HG02884 (cell line): ENCODE results near the gene LRRC74B.

Experiments used
- ATAC-seq: cut with Tn5 transposase; IDR thresholded peaks from one replicate; pipeline ENCODE4 v1.9.1; 2021; ENCODE audit warnings: mild to moderate bottlenecking, moderate library complexity; ENCODE audit not compliant: unreplicated experiment

LRRC74B gene

DNA sequence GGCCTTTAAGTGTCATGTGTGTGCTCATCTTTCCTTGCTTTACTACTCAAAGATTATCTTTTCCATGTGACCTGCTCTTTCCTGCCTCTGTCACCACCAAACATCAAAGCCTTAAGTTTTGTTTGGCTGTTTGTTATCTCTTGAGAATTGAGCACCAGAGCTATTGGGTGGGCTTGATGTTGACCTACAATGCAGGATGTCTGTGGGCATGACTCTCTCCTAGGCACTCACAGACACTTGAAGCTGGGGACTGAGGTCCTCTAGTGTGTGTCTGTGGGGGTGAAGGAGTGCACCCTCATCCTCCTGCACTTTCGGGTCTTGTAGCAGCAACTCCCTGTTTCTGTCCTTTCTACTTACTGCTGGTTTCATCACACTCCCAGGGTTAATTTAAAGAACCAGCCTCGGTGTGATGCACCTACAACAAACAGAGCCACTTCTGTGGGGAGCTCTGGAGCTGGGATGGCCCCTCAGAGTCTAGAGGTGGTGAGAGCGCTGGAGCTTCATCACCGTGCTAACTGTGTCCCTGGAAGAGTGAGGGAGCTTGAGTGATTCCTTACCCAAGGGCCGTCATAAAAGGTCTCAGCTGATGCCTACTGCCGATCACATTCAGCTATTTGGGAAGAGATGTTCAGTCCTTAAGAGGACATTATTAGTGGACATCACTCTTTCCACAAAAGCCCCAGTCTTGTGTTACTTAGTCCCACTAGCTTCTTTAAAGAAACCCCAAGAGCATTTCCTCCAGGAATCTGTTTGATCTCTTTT is 56.3 kb downstream of the LRRC74B start:
- ATAC-seq, result no peak

DNA sequence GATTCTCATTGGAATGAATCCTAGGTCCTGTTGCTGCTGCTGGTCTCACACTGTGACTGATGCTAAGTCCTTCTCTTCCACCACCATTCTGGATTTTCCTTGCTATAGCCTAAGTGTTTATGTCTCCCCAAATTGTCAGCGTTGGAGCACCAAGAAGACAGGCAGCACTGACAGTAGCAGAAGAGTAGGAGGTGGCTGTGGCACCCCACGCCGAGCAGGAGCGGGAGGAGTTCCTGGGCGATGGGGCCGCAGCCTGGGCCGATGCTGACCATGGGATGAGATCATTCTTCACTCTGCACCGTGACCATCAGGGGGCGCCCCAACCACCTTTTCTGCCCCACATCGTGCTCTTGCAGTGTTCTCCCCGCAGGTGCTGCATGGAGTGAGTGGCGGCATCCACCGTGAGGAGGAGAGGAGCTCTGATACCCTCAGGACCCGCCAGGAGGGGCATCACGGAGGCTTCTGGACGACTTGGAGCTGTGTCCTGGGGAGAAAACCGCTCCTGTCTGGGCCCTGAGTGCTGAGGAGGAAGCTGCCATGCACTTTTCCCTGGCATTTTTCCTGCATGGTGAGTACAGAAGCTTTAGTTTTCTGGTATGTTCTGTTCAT is 57.0 kb downstream of the LRRC74B start:
- no peak for ATAC-seq

DNA sequence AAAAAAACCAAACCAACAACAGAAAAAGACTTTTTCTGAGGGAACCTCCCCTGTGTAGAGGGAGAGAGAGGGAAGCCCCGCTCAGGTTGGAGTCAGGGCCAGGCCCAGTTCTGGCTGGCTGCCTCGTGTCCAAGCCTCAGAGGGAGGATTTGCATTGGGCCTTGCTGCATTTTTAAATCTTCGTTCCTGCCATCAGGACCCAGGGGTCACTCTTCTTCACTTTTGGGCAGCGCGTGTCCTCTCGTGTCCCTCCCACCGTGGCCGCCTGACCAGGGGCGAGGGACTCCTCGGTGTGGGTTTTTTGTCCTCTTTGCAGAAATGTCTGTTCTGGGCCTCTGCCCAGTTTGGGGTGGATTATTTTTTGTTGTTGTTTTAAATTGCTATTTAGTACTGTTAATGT is 57.9 kb downstream of the LRRC74B start:
- no peak for ATAC-seq

- no peak for ATAC-seq
Measured at GRCh38 chr22:21104126-21104691, 58.5 kb downstream of the LRRC74B start.

DNA sequence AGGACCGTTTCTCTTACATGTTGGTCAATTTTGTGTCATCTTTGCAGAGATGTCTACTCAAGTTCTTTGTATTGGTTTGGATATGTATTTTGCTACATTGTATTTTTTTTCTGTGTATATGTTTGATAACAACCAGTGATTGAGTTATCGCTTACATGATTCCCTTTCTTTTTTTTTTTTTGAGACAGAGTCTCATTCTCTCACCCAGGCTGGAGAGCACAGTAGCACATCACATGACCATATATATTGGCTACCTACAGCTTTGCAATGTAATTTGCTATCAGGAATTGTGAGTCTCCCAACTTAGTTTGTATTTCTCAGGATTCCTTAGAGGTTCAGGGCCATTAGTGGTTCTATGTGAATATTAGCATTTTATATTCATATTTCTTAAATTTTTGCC is 59.5 kb downstream of the LRRC74B start:
- ATAC-seq, result no peak

GRCh38 chr22:21106000-21106399 is 60.3 kb downstream of the LRRC74B start:
- ATAC-seq, result no peak

- ATAC-seq, result no peak
Measured at GRCh38 chr22:21108379-21109115, 62.8 kb downstream of the LRRC74B start.
